Common myeloid progenitor, CD34-positive (primary cell): ENCODE measurements around the gene PER3.
A peak's percentile ranks its signal among the peaks of the same experiment; 100 is the strongest.
"Not testable (repeated sequence)": the region's sequence is repeated elsewhere in the genome, so short reads cannot be mapped to it uniquely, and the experiment has no call there.

Source experiments
- CTCF ChIA-PET: fragments of 350-600 bp; sonication (Branson Sonifier 250); formaldehyde crosslinking; loops from one replicate; lab custom pipeline; 2021; ENCODE audit warnings: antibody characterized with exemption; lab: Charles Lee
- POLR2A ChIA-PET: fragments of 350-600 bp; sonication (Branson Sonifier 250); formaldehyde crosslinking; loops from one replicate; lab custom pipeline; 2021; ENCODE audit warnings: antibody characterized with exemption; lab: Charles Lee
- DNase-seq, 3 donors: peaks; one replicate each; pipeline versions ENCODE4 v3.0.0 to v3.0.0-alpha.2; 2013
- H3K27ac ChIP-seq, 2 experiments: 1 replicate in 1 of 2; 2 replicates in 1 of 2; pipeline ENCODE4 v1.7.0; 2013; ENCODE audit warnings: inconsistent platforms in 2 of 2, low read length in 2 of 2, mild to moderate bottlenecking in 2 of 2, low read depth in 1 of 2, moderate library complexity in 1 of 2; ENCODE audit not compliant: severe bottlenecking in 2 of 2, insufficient read depth in 1 of 2, poor library complexity in 1 of 2
- H3K27me3 ChIP-seq, 5 experiments: replicated peaks in 2 of 5; 1 replicate in 3 of 5; 2 replicates in 2 of 5; pipeline versions ENCODE4 v1.6.1 to v1.7.0; 2013; ENCODE audit warnings: low read length in 4 of 5, mild to moderate bottlenecking in 2 of 5, moderate library complexity in 2 of 5, inconsistent platforms in 1 of 5; ENCODE audit not compliant: insufficient read depth in 5 of 5, control insufficient read depth in 4 of 5
- H3K36me3 ChIP-seq, 4 experiments: 1 replicate in 2 of 4; 2 replicates in 2 of 4; pipeline versions ENCODE4 v1.6.1 to v1.7.0; 2013; ENCODE audit warnings: low read length in 3 of 4, control low read depth in 1 of 4, mild to moderate bottlenecking in 1 of 4; ENCODE audit not compliant: control insufficient read depth in 4 of 4, insufficient read depth in 4 of 4
- H3K4me1 ChIP-seq, 4 experiments: 1 replicate in 3 of 4; 2 replicates in 1 of 4; pipeline versions ENCODE4 v1.6.1 to v1.7.1; 2013; ENCODE audit warnings: low read length in 3 of 4, mild to moderate bottlenecking in 3 of 4, control low read depth in 1 of 4, inconsistent platforms in 1 of 4, moderate library complexity in 1 of 4; ENCODE audit not compliant: control insufficient read depth in 4 of 4, insufficient read depth in 4 of 4; ENCODE audit errors: control extremely low read depth in 1 of 4
- H3K4me3 ChIP-seq, 7 experiments: 1 replicate in 4 of 7; 2 replicates in 3 of 7; pipeline versions ENCODE4 v1.5.1 to v1.7.0; 2013; ENCODE audit warnings: mild to moderate bottlenecking in 7 of 7, low read length in 6 of 7, moderate library complexity in 6 of 7, inconsistent platforms in 2 of 7, low read depth in 2 of 7, control low read depth in 1 of 7; ENCODE audit not compliant: insufficient read depth in 4 of 7, control insufficient read depth in 1 of 7; ENCODE audit errors: extremely low read depth in 1 of 7
- H3K9me3 ChIP-seq, 5 experiments: 1 replicate in 4 of 5; 2 replicates in 1 of 5; pipeline versions ENCODE4 v1.6.1 to v1.7.1; 2013; ENCODE audit warnings: low read length in 4 of 5, mild to moderate bottlenecking in 2 of 5, inconsistent platforms in 1 of 5, low read depth in 1 of 5, moderate library complexity in 1 of 5; ENCODE audit not compliant: control insufficient read depth in 4 of 5, insufficient read depth in 2 of 5; ENCODE audit errors: control extremely low read depth in 1 of 5
- WGBS: methylation state at CpG from one replicate; pipeline ENCODE4 v1.1.5; 2013; ENCODE audit not compliant: insufficient coverage; 5-methylcytosine and 5-hydroxymethylcytosine counted together

Gene PER3

GRCh38 chr1:7783178-7783711, 846 bp upstream of the PER3 start:
- POLR2A ChIA-PET: interaction anchor here (0.8 kb wide), 1 partner anchor 134 kb away, joined by 3 read pairs; no protein-coding TSS in a partner anchor
- H3K36me3 ChIP-seq: peaks cover 4 to 20% (median 13%) of the 10 kb centered on the region in 4 experiments
- 3% methylated on average over 17 of the region's 34 CpGs for WGBS

GRCh38 chr1:7784492-7785071, 491 bp downstream of the PER3 start:
- CTCF ChIA-PET: no interaction called here
- Histone ChIP-seq H3K36me3 (peaks cover 4 to 11% (median 8%) of the 10 kb centered on the region in 4 experiments), H3K4me3 (peak overlapping the region in 2 of 7 experiments; percentile 39 to 56), H3K9me3 (peaks cover 0 to 1% (median 0%) of the 10 kb centered on the region in 5 experiments), H3K4me1 (peaks cover 2 to 34% (median 31%) of the 10 kb centered on the region in 4 experiments), H3K27ac (no peak overlapping the region), H3K27me3 (no peaks in the 10 kb centered on the region)
- DNase-seq: no peak
- POLR2A ChIA-PET: no interaction called here
- WGBS: 60% methylated on average over 52 of the region's 52 CpGs

More at GRCh38 chr1:7783178-7783711, 846 bp upstream of the PER3 start:
- no peaks in the 10 kb centered on the region for H3K27me3 ChIP-seq
- peaks cover 2 to 34% (median 31%) of the 10 kb centered on the region in 4 experiments for H3K4me1 ChIP-seq
- CTCF ChIA-PET: interaction anchor here (0.7 kb wide), 1 partner anchor 26 kb away, joined by 3 read pairs; no protein-coding TSS in a partner anchor
- H3K4me3 ChIP-seq: peak overlapping the region; percentile 25 to 74 (median 56)
- H3K27ac ChIP-seq: no peak overlapping the region
- no peaks in the 10 kb centered on the region for H3K9me3 ChIP-seq
- DNase-seq: no peak

GRCh38 chr1:7785108-7785507, 1.0 kb downstream of the PER3 start:
- ChIA-PET POLR2A (no interaction called here), CTCF (no interaction called here)
- 93% methylated on average over 6 of the region's 7 CpGs for WGBS
- Histone ChIP-seq H3K4me3 (no peak overlapping the region), H3K36me3 (peaks cover 2 to 10% (median 5%) of the 10 kb centered on the region in 4 experiments), H3K4me1 (peaks cover 2 to 34% (median 31%) of the 10 kb centered on the region in 4 experiments), H3K27ac (no peak overlapping the region), H3K9me3 (peaks cover 0 to 6% (median under 1%) of the 10 kb centered on the region in 5 experiments), H3K27me3 (no peaks in the 10 kb centered on the region)
- DNase-seq: no peak

- H3K27ac ChIP-seq: no peak overlapping the region
- H3K27me3 ChIP-seq: no peaks in the 10 kb centered on the region
- H3K36me3 ChIP-seq: peaks cover 0 to 8% (median 1%) of the 10 kb centered on the region in 4 experiments
- WGBS: 39% methylated on average over 3 of the region's 5 CpGs
- H3K4me1 ChIP-seq: peaks cover 2 to 23% (median 20%) of the 10 kb centered on the region in 4 experiments
- DNase-seq: peak in 2 of 3 donors; percentile 41 to 45
- H3K9me3 ChIP-seq: peaks cover 6 to 17% (median 16%) of the 10 kb centered on the region in 5 experiments
- POLR2A ChIA-PET: no interaction called here
- CTCF ChIA-PET: interaction anchor here (1.5 kb wide), 1 partner anchor 34 kb away, joined by 8 read pairs; no protein-coding TSS in a partner anchor
- H3K4me3 ChIP-seq: no peak overlapping the region
These were observed 2.7 kb downstream of the PER3 start for GRCh38 chr1:7786795-7787194.

GRCh38 chr1:7789828-7790227, 5.7 kb downstream of the PER3 start:
- peaks cover 0 to 8% (median 3%) of the 10 kb centered on the region in 4 experiments for H3K4me1 ChIP-seq
- peaks cover 0 to 8% (median 1%) of the 10 kb centered on the region in 4 experiments for H3K36me3 ChIP-seq
- no peak for DNase-seq
- H3K27me3 ChIP-seq: no peaks in the 10 kb centered on the region
- POLR2A ChIA-PET: no interaction called here
- CTCF ChIA-PET: no interaction called here
- no peak overlapping the region for H3K27ac ChIP-seq
- peaks cover 6 to 18% (median 16%) of the 10 kb centered on the region in 5 experiments for H3K9me3 ChIP-seq
- H3K4me3 ChIP-seq: no peak overlapping the region
- 75% methylated on average over 4 of the region's 5 CpGs for WGBS

- DNase-seq, H3K27ac ChIP-seq, POLR2A ChIA-PET, H3K4me1 ChIP-seq, H3K4me3 ChIP-seq, H3K36me3 ChIP-seq, H3K27me3 ChIP-seq: not testable (repeated sequence)
- peaks cover 6 to 18% (median 16%) of the 10 kb centered on the region in 5 experiments for H3K9me3 ChIP-seq
- 96% methylated on average over 3 of the region's 3 CpGs for WGBS
- CTCF ChIA-PET: interaction anchor here (0.6 kb wide), 1 partner anchor 17 kb away, joined by 3 read pairs; no protein-coding TSS in a partner anchor
These were observed 6.9 kb downstream of the PER3 start for GRCh38 chr1:7791027-7791426.

GRCh38 chr1:7795406-7795805, 11.3 kb downstream of the PER3 start:
- no peak for DNase-seq
- ChIA-PET POLR2A (no interaction called here), CTCF (no interaction called here)
- H3K9me3 ChIP-seq: peaks cover 0 to 14% (median 10%) of the 10 kb centered on the region in 5 experiments
- peaks cover 0 to 2% (median 0%) of the 10 kb centered on the region in 4 experiments for H3K36me3 ChIP-seq
- H3K27ac ChIP-seq: no peak overlapping the region
- no peaks in the 10 kb centered on the region for H3K4me1 ChIP-seq
- no peak overlapping the region for H3K4me3 ChIP-seq
- 97% methylated on average over 11 of the region's 12 CpGs for WGBS
- H3K27me3 ChIP-seq: no peaks in the 10 kb centered on the region
